ENCODE measurements around the gene FGF5.

FGF5 gene

GRCh38 chr4:80335226-80335553 is 68.7 kb downstream of the FGF5 start:
- TF ChIP-seq, protein P1, sequence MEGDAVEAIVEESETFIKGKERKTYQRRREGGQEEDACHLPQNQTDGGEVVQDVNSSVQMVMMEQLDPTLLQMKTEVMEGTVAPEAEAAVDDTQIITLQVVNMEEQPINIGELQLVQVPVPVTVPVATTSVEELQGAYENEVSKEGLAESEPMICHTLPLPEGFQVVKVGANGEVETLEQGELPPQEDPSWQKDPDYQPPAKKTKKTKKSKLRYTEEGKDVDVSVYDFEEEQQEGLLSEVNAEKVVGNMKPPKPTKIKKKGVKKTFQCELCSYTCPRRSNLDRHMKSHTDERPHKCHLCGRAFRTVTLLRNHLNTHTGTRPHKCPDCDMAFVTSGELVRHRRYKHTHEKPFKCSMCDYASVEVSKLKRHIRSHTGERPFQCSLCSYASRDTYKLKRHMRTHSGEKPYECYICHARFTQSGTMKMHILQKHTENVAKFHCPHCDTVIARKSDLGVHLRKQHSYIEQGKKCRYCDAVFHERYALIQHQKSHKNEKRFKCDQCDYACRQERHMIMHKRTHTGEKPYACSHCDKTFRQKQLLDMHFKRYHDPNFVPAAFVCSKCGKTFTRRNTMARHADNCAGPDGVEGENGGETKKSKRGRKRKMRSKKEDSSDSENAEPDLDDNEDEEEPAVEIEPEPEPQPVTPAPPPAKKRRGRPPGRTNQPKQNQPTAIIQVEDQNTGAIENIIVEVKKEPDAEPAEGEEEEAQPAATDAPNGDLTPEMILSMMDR (IDR thresholded peaks at IDR 0.05; ENCODE audit: low read depth, low read length) = no peak
- no peak for DNase-seq (ENCODE audit: low read depth, low spot score)
- peak overlapping the region; percentile 77 for H3K4me3 ChIP-seq (ENCODE audit: low read depth, low read length)
- in situ Hi-C loops (cut with HindIII; ENCODE audit: low sequenced_read_pairs) = no loop called here

DNA sequence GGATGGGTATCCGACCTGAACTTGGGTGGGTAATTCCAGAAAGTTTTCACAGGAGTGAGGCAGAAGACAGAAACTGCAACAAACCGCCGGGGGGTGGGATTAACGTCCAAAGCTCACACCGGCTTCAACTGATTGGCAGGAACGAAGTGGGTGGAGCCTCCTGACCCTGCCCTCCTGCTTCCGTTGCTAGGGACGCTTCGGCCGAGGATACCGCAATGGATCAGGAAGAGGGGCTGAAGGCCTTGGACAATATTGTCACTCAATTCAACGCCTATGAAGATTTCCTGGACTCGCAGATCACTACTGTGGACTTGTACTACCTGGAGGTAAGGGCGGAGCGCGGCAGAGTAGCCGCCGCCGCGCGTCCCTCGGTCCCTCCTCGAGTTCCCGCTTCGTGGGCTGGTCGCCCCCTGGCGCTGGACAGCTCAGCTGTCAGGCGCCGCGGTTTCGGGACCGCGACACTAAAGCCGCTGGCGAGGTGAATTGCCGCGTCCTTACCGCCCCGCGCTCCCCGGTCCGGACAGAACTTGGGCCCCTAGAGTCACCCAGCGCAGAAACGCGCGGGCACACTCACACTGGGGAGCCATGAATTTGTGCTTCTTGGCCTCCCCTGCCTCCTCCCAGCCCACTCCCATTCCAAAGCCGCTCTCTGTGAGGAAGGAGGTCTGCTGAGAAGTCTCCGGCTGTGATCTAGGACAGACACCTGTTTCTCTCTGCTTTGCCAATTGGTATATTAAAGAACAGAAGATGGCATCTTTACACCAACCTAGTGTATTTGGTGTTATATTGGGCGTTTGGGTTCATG is 69.3 kb downstream of the FGF5 start, which contains the start of gene CFAP299:
Gene CFAP299, plus strand, starts transcription at position 177 of the 805 bp plus-strand sequence.
- in situ Hi-C loops (cut with HindIII; ENCODE audit: low sequenced_read_pairs) = no loop called here
- TF ChIP-seq, protein P1 (IDR thresholded peaks at IDR 0.05; ENCODE audit: low read depth, low read length) = peak; percentile 72
- peak within 1 kb of the TSS; percentile 77 for H3K4me3 ChIP-seq (ENCODE audit: low read depth, low read length)
- peak; percentile 88 for DNase-seq (ENCODE audit: low read depth, low spot score)

DNA sequence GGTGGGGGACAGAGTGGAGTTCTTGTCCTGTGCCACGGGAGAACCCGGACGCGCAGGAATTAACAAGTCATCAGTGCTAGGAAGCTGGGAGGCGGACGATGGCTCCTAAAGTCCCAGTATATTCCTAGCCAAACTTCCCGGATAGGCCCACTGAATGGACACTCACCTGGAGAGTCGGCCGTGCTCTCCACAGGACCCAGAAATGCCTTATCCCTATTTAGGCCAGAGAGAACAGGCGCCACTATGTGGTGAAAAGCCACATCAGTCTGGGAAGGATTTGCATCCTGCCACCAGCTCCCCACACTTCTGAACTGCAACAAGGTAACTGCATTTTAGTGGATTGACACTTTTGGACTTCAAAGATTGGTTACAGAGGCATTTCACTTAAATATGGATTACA is 70.1 kb downstream of the FGF5 start:
- TF ChIP-seq, protein P1 (IDR thresholded peaks at IDR 0.05; ENCODE audit: low read depth, low read length) = peak; percentile 63
- in situ Hi-C loops (cut with HindIII; ENCODE audit: low sequenced_read_pairs) = no loop called here
- H3K4me3 ChIP-seq (ENCODE audit: low read depth, low read length) = peak overlapping the region; percentile 77
- peak; percentile 47 for DNase-seq (ENCODE audit: low read depth, low spot score)

DNA sequence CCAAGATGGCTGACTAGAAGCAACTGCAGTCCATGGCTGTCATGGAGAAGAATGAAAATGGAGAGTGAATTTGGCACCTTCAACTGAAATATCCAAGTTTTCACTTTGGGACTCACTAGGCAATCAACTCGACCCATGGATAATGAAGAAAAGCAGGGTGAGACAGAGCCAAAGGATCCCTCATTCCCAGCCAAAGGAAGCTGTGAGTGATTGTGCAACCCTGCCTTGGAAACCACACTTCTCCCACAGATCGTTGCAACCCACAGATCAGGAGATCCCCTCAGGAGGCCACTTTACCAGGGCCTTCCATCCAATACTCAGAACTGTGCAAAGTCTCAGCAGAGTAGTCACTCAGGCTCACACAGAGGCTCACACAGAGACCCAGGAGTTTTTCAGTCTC is 73.6 kb downstream of the FGF5 start:
- no peak overlapping the region for H3K4me3 ChIP-seq (ENCODE audit: low read depth, low read length)
- TF ChIP-seq, protein P1 (IDR thresholded peaks at IDR 0.05; ENCODE audit: low read depth, low read length) = no peak
- no peak for DNase-seq (ENCODE audit: low read depth, low spot score)
- in situ Hi-C loops (cut with HindIII; ENCODE audit: low sequenced_read_pairs) = no loop called here

All from astrocyte of the spinal cord (primary cell).